HG02763 (cell line): ENCODE data around the gene C20orf204.
"Not testable (repeated sequence)": the region's sequence is repeated elsewhere in the genome, so short reads cannot be mapped to it uniquely, and the experiment has no call there.

Source experiments
- ATAC-seq: cut with Tn5 transposase; IDR thresholded peaks from one replicate; pipeline ENCODE4 v1.9.1; 2021; ENCODE audit warnings: mild to moderate bottlenecking, moderate library complexity; ENCODE audit not compliant: unreplicated experiment

The C20orf204 gene

DNA sequence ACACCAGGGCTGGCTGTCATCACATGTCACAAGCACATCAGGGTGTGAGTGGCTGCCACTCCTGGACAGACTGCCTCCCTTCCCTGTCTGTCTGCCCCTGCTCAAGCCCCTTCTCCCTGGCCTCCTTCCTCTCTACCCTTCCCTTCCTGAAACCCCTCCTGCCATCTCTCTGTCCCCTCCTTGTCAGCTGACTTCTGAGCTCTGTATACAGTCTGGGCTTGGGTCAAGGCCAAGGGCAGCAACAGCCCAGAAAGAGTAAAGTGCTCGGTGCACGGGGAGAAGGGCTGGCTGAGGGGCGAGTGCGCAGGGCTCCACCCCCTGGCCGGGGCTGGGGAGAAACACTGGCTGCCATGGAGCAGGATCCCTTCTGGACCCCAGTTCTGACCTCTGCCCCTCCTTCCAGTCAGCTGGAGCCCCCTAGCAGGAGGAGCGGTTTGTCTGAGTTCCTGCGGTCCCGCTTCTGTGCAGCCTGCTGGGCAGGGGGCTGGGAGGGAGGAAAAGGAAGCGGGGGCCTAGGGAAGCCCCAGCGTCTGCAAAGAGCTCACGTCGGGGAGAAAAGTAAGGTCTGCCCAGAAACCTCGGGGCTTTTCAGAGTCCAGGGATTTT is 46.2 kb downstream of the C20orf204 start:
- no peak for ATAC-seq

GRCh38 chr20:64082820-64083377 is 46.9 kb downstream of the C20orf204 start:
- ATAC-seq, result no peak

- ATAC-seq, result no peak
These were observed 47.4 kb downstream of the C20orf204 start for GRCh38 chr20:64083378-64083803.

DNA sequence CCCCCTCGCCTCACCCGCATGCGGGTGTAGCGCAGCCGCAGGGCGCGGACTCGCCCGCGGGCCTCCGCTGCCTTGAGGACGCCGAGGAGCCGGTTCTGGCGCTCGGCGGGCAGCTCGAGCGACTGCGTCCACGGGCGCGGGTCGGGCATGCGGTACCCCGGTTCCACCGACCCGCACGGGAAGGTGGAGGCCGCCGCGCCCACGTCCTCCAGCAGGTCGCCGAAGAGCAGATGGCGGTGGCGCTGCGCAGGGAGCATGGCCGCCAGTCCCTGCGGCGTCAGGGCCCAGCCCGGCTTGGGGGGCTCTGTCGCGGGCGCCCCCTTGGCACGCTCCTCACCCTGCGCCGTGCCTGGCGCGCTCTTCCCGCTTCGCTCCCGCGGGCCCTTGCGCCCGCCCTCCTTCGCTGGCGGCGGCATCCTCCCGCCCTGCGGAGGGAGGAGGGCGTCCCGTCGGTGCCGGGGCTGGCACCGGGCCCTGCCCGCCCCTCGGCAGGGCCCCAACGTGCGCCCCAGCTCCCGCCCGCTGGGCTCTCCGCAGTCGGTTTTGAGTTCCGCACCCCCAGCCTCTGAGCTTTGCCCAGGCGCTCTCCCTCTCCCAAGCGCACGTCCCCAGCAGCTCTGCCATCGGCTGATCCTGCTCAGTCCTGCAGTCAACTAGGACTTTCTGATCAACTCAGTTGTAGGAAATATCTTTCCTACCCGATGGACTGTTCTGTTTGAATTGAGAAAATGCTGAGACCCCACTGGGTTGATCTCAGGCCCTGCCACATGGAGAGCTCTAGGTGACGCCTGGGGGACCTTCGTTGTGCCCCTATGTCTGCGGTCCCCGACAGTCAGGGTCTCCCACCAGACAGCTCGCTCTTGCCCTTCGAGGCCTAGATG is 48.1 kb downstream of the C20orf204 start, which contains the start of gene LKAAEAR1:
Gene LKAAEAR1 (minus strand): TSS at position 595 of the 881 bp plus-strand sequence. CDS start 179 bp downstream, at position 416.
- ATAC-seq, result no peak

- ATAC-seq, result no peak
These were observed 48.7 kb downstream of the C20orf204 start for GRCh38 chr20:64084685-64085152.

GRCh38 chr20:64086801-64087200 is 50.8 kb downstream of the C20orf204 start:
- no peak for ATAC-seq

DNA sequence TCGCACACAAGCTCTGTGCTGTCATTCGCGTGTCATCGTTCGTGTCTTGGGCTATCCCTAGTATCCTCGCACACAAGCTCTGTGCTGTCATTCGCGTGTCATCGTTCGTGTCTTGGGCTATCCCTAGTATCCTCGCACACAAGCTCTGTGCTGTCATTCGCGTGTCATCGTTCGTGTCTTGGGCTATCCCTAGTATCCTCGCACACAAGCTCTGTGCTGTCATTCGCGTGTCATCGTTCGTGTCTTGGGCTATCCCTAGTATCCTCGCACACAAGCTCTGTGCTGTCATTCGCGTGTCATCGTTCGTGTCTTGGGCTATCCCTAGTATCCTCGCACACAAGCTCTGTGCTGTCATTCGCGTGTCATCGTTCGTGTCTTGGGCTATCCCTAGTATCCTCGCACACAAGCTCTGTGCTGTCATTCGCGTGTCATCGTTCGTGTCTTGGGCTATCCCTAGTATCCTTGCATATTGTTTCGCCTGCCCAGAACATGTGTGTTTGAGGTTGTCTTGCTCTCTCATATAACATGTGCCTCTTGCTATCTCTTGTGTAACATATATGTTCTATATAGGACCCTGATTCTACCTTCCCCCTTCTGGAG is 51.3 kb downstream of the C20orf204 start:
- ATAC-seq, result not testable (repeated sequence)

GRCh38 chr20:64088586-64088985 is 52.6 kb downstream of the C20orf204 start:
- not testable (repeated sequence) for ATAC-seq
